HL-60/S4 (cell line): ENCODE data around the gene ZNF155.

Experiments used
- in situ Hi-C: fragments of 300-500 bp; cut with MboI; formaldehyde crosslinking; loops from 2 replicates; pipeline ENCODE4 v1.14.3; 2022; ENCODE audit warnings: low sequenced_read_pairs

The ZNF155 gene

DNA sequence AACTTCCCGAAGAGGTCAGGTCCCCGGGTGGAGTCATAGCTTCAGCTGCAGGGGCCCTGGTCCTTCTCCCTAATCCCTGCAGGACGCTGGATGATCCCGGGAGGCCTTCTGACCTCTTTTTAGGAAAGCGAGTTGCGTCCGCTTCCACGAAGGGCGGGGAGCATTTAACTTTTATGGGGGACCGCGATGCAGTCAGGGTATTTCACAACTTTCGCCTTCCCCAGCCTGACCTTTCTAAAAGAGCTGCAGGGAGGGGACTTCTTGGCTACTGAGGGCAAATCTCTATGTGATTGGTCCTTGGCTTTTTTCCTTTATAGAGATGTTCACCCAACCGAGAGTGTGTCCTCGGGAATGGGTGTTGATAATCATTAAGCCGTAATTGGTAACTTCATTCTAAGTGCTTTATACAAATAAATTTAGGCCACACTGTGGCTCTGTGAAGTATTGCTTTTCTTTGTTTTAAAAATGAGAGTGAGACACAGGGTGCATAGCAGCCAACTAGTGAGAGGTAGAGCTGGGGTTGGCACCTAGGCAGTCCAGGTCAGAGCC is 19.5 kb downstream of the ZNF155 start:
- in situ Hi-C loops = no loop called here

DNA sequence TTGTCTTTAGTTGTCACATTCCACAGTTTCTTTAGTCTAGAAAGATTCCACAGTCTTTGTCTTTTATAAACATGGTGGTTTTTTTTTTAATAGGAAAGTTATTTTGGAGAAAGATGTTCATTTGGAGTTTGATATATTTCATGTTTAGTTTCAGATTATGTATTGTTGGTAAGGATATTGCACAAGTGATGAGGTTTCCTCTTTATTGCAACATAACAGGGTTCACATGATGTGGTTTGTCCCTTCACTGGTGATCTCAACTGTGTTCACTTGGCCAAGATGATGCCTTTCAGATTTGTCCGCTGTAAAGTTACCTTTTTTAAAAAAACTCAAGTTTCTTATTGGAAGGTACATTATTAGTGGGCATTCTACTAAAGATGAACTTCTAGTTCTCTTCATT is 22.0 kb downstream of the ZNF155 start:
- in situ Hi-C loops = no loop called here

DNA sequence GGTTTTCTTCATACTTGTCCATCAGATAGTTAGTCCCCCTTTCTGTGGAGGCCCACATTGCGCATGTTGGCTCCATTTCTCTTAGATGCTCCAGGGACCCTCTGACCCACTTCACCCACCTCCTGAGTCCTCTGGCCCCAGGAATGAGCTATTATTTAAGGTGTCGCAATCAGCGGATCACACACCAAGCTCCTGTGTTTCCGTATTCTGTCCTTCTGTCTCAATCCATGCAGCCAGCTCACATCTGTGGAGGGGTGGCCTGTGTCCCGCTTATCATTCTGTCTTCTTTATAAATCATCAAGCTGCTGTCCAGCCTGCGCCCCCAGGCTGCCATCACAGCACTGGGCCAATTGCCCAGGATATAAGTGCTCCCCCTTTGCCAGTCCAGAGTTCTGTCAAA is 23.5 kb downstream of the ZNF155 start:
- in situ Hi-C loops = no loop called here

DNA sequence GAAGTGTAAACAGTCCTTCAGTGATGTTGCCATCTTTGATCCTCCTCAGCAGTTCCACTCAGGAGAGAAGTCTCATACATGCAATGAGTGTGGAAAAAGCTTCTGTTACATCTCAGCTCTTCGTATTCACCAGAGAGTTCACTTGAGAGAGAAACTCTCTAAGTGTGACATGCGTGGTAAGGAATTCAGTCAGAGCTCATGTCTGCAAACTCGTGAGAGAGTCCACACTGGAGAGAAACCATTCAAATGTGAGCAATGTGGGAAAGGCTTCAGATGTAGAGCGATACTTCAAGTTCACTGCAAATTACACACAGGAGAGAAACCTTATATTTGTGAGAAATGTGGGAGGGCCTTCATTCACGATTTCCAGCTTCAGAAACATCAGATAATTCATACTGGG is 26.5 kb downstream of the ZNF155 start:
- in situ Hi-C loops = no loop called here

DNA sequence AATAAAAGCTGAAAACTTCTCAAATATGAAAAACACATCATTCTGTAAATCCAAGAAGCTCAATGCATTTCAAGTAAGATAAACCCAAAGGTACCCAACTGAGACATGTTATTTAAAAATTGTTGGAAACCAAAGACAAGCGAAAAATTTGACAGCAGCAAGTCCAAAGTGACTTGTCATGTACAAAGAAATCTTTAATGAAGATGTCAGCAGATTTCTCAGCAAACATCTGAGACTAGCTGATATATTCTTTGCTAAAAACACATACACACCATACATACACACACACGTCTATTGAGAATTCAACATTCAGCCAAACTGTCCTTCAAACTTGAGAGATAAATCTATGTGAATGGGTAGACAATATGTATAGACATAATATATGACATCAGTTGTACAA is 35.5 kb downstream of the ZNF155 start:
- in situ Hi-C loops = no loop called here

DNA sequence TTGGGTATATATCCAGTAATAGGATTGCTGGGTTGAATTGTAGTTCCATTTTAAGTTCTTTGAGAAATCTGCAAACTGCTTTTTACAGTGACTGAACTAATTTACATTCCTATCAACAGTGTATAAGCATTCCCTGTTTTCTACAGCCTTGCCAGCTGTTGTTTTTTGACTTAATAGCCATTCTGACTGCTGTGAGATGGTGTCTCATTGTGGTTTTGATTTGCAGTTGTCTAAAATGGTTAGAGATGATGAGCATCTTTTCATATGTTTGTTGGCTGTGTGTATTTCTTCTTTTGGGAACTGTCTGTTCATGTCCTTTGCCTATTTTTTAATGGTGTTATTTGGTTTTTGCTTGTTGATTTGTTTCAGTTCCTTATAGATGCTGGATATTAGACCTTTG is 37.2 kb downstream of the ZNF155 start:
- in situ Hi-C loops = no loop called here

DNA sequence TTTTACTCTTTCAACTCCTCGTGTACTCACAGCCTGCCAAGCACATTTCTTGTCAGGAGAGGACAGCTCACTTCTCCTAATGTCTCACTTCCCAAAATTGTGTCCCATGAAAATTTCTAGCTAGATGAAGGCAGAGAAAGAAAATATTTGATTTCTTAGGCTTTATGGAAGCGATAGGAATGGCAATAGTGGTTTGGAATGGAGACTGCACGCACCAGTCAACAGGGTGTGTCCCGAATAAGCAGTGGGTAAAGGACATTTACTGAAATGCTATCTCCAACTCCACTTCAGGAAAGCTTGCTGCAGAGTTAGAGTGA is 40.9 kb downstream of the ZNF155 start:
- in situ Hi-C loops = no loop called here

DNA sequence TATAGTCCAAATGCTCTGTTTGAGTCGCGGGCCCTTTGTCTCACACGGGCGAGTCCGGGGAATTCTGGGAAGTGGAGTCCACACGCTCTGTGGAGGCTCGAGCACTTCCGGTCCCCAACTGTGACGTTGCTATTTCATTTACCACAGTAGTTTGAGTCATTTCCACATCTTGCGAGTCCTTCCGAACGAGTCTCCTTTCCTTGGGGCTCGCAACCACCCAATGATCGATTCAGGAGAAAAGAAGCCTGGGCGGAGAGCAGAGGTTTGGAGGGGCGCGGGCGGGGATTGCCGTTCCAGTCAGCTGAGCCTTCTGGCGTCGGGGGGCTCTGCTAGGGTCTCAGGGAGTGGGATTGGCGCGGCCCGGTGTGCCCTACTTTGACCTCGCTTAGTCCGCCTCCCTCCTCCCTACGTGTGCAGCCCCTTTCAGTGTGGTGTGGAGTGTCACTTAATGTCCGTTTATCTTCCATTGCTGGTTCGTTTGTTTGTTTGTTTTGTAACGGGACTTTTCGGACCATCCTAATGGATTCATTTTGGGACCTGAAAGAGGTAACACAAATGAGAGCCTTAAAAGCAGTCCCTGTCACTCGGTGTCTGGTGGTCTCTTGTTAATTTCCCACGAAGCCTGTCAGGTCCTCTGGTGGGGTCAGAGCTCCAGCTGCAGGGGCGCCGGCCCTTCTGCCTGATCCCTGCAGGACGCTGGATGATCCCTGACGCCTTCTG is 41.4 kb downstream of the ZNF155 start, which contains the start of gene ZNF222:
ZNF222 (plus strand) TSS at position 163 of the 720 bp plus-strand sequence; CDS start at position 221, 58 bp downstream.
- in situ Hi-C loops = no loop called here

DNA sequence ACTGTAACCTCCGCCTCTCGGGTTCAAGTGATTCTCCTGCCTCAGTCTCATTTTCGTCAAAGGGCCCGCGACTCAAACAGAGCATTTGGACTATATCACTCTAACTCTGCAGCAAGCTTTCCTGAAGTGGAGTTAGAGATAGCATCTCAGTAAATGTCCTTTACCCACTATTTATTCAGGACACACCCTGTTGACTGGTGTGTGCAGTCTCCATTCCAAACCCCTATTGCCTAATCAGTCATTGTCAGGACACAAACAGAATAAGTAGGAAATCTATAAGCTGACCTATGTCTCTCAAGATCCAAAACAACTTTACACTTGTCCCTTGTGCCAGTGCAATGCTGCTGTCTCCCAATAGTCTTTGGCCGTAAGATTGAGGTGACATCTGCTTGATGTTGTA is 42.6 kb downstream of the ZNF155 start:
- in situ Hi-C loops = no loop called here

DNA sequence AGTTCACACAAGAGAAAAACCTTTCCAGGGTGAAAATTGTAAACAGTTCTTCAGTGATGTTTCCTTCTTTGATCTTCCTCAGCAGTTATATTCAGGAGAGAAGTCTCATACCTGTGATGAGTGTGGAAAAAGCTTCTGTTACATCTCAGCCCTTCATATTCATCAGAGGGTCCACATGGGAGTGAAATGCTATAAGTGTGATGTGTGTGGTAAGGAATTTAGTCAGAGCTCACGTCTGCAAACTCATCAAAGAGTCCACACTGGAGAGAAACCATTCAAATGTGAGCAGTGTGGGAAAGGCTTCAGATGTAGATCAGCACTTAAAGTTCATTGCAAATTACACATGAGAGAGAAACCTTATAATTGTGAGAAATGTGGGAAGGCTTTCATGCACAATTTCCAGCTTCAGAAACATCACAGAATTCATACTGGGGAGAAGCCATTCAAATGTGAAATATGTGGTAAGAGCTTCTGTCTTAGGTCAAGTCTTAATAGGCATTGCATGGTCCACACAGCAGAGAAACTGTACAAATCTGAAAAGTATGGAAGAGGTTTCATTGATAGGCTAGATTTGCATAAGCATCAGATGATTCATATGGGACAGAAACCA is 48.1 kb downstream of the ZNF155 start:
- in situ Hi-C loops = no loop called here

DNA sequence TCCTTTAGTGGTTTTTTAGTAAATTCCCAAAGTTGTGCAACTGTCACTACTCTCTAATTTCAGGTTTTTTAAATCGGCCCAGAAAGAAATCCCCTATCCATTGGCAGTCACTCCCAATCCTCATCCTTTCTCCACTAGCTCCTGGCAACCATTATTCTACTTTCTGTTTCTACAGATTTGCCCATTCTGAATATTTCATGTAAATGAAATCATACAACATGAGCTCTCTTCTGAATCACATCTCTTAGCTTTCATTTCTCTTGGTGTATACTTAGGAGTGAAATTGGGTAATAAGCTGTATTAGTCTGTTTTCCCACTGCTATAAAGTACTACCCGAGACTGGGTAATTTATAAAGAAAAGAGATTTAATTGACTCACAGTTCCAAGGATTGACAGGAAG is 58.2 kb downstream of the ZNF155 start:
- in situ Hi-C loops = no loop called here
